ENCODE measurements around the gene TECTB.

The TECTB gene

GRCh38 chr10:112271982-112272381 lies 11.2 kb upstream of the TECTB start:
- TF ChIP-seq CTCF (conservative IDR thresholded peaks at IDR 0.05) = no peak
- TF ChIP-seq ZFX (IDR thresholded peaks at IDR 0.05) = no peak
- H3K27ac ChIP-seq = no peak overlapping the region

GRCh38 chr10:112274831-112275230 lies 8.4 kb upstream of the TECTB start:
- no peak overlapping the region for H3K27ac ChIP-seq
- no peak for TF ChIP-seq ZFX (IDR thresholded peaks at IDR 0.05)

GRCh38 chr10:112275512-112276245 lies 7.5 kb upstream of the TECTB start:
- H3K27ac ChIP-seq = no peak overlapping the region
- TF ChIP-seq ZFX (IDR thresholded peaks at IDR 0.05) (no peak), CTCF (conservative IDR thresholded peaks at IDR 0.05) (no peak)

- TF ChIP-seq ZFX (IDR thresholded peaks at IDR 0.05) = no peak
- no peak for TF ChIP-seq CTCF (conservative IDR thresholded peaks at IDR 0.05)
- H3K27ac ChIP-seq = no peak overlapping the region
Observed at GRCh38 chr10:112278871-112279270, 4.3 kb upstream of the TECTB start.

- TF ChIP-seq ZFX (IDR thresholded peaks at IDR 0.05) (no peak), CTCF (conservative IDR thresholded peaks at IDR 0.05) (no peak)
- no peak overlapping the region for H3K27ac ChIP-seq
Observed at GRCh38 chr10:112279433-112279832, 3.8 kb upstream of the TECTB start.

GRCh38 chr10:112280205-112280921 lies 2.8 kb upstream of the TECTB start:
- TF ChIP-seq ZFX (IDR thresholded peaks at IDR 0.05) = no peak
- TF ChIP-seq CTCF (conservative IDR thresholded peaks at IDR 0.05) = no peak
- no peak overlapping the region for H3K27ac ChIP-seq

- no peak overlapping the region for H3K27ac ChIP-seq
- TF ChIP-seq CTCF (conservative IDR thresholded peaks at IDR 0.05) = no peak
- no peak for TF ChIP-seq ZFX (IDR thresholded peaks at IDR 0.05)
Observed at GRCh38 chr10:112282086-112282485, 1.1 kb upstream of the TECTB start.

Data from C4-2B (cell line).